Gastroesophageal sphincter (tissue), 4 donors: ENCODE measurements around the gene BPTF. TPM values are rescaled to one million over a fixed set of nuclear protein-coding genes. Genes with fewer than 3 reads are reported as not detected.
"Not testable (repeated sequence)": the region's sequence is repeated elsewhere in the genome, so short reads cannot be mapped to it uniquely, and the experiment has no call there.

ENCODE experiments used
- ATAC-seq: fragments of 150-250 bp; one replicate; pipeline ENCODE4 v1.9.1; 2016; ENCODE audit warnings: mild to moderate bottlenecking, moderate library complexity
- H3K27ac ChIP-seq, 4 donors: fragments of 200-600 bp; sonication (generic) in 3 of 4; 1 replicate in 3 of 4; 2 replicates in 1 of 4; pipeline ENCODE4 v1.5.1; 2016 to 2019
- H3K27me3 ChIP-seq: fragments of 200-600 bp; sonication (generic); one replicate; pipeline ENCODE4 v1.5.1; 2019
- H3K36me3 ChIP-seq, 2 donors: fragments of 200-600 bp; sonication (generic); one replicate each; pipeline ENCODE4 v1.5.1; 2019; ENCODE audit warnings: control low read depth in 1 of 2
- H3K4me1 ChIP-seq, 3 donors: fragments of 200-600 bp; sonication (generic); 1 replicate in 2 of 3; 2 replicates in 1 of 3; pipeline ENCODE4 v1.5.1; 2016 to 2019; ENCODE audit warnings: control low read depth in 2 of 3
- H3K4me3 ChIP-seq, 2 donors: fragments of 200-600 bp; sonication (generic); one replicate each; pipeline ENCODE4 v1.5.1; 2019; ENCODE audit warnings: mild to moderate bottlenecking in 1 of 2, moderate library complexity in 1 of 2
- H3K9me3 ChIP-seq, 3 donors: fragments of 200-600 bp; sonication (generic); one replicate each; pipeline ENCODE4 v1.5.1; 2017 to 2019; ENCODE audit warnings: control low read depth in 2 of 3
- EP300 ChIP-seq: sonication (generic); formaldehyde crosslinking; IDR thresholded peaks from one replicate; pipeline ENCODE4 v1.6.1; 2017; ENCODE audit warnings: antibody characterized with exemption, mild to moderate bottlenecking
- POLR2A ChIP-seq, 2 donors: fragments of 450-650 bp; IDR thresholded peaks; one replicate each; pipeline ENCODE4 v1.6.1; 2017; ENCODE audit warnings: antibody characterized with exemption in 2 of 2, mild to moderate bottlenecking in 2 of 2, moderate library complexity in 1 of 2
- POLR2AphosphoS5 ChIP-seq: sonication (generic); formaldehyde crosslinking; IDR thresholded peaks from one replicate; pipeline ENCODE4 v1.6.1; 2017; ENCODE audit warnings: antibody characterized with exemption
- WGBS, 2 donors: methylation state at CpG; one replicate each; pipeline ENCODE4 v1.1.5; 2018; ENCODE audit warnings: low coverage in 1 of 2; 5-methylcytosine and 5-hydroxymethylcytosine counted together
- total RNA-seq, 4 donors: library from RNA; depleted of rRNA; stranded (reverse); fragments of >200 nt; gene quantifications; one replicate each; pipeline ENCODE4 v1.1.0, GENCODE V29; 2016
- TF ChIP-seq, protein P1 (sequence below), 4 experiments: fragments of 200-600 bp in 2 of 4; fragments of 450-650 bp in 2 of 4; sonication (generic) in 1 of 4; IDR thresholded peaks; one replicate each; pipeline ENCODE4 v1.5.1; 2017 to 2019; ENCODE audit warnings: antibody characterized with exemption in 4 of 4, mild to moderate bottlenecking in 2 of 4, moderate library complexity in 2 of 4

The BPTF gene
- total RNA-seq, 4 donors from 2014 or later: 55.5 to 74.5 (median 68.3) TPM

DNA sequence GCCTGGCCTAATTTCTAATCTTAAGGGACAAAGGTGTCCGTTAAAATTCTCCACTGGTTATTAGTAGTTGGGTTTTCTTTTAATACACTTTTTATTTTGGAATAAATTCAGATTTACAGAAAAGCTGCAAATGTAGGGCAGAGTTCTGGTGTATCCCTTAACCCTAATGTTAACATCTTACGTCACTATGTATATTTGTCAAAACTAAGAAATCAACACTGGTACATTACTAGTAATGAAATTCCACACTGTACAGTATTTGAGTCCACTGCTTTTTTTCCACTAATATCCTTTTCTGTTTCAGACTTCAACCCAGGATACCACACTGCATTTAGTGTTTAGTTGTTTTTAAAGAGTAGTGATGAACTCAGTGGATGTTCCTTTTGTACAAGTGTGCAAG lies 191.5 kb downstream of the BPTF start:
- H3K4me3 ChIP-seq: no peak overlapping the region
- H3K27me3 ChIP-seq: no peaks in the 10 kb centered on the region
- H3K9me3 ChIP-seq: no peaks in the 10 kb centered on the region
- no peak overlapping the region for H3K27ac ChIP-seq
- H3K36me3 ChIP-seq: no peaks in the 10 kb centered on the region
- TF ChIP-seq POLR2AphosphoS5 (no peak), EP300 (no peak), POLR2A (IDR thresholded peaks at IDR 0.05) (no peak)
- TF ChIP-seq, protein P1, sequence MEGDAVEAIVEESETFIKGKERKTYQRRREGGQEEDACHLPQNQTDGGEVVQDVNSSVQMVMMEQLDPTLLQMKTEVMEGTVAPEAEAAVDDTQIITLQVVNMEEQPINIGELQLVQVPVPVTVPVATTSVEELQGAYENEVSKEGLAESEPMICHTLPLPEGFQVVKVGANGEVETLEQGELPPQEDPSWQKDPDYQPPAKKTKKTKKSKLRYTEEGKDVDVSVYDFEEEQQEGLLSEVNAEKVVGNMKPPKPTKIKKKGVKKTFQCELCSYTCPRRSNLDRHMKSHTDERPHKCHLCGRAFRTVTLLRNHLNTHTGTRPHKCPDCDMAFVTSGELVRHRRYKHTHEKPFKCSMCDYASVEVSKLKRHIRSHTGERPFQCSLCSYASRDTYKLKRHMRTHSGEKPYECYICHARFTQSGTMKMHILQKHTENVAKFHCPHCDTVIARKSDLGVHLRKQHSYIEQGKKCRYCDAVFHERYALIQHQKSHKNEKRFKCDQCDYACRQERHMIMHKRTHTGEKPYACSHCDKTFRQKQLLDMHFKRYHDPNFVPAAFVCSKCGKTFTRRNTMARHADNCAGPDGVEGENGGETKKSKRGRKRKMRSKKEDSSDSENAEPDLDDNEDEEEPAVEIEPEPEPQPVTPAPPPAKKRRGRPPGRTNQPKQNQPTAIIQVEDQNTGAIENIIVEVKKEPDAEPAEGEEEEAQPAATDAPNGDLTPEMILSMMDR (IDR thresholded peaks at IDR 0.05): no peak
- 88% methylated on average over 2 of the region's 2 CpGs for WGBS, 2 donors
- no peak for ATAC-seq
- peaks cover 0 to 9% (median 5%) of the 10 kb centered on the region in 3 donors for H3K4me1 ChIP-seq

DNA sequence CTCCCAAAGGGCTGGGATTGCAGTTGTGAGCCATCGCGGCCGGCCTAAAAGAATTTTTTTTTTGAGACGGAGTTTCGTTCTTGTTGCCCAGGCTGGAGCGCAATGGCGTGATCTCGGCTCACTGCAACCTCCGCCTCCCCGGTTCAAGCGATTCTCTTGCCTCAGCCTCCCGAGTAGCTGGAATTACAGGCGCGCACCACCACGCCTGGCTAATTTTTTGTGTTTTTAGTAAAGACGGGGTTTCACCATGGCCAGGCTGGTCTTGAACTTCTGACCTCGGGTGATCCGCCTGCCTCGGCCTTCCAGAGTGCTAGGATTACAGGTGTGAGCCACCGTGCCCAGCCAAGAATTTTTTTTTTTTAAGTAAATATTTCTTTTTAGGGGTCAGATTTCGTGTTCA lies 193.2 kb downstream of the BPTF start:
- not testable (repeated sequence) for ATAC-seq, H3K36me3 ChIP-seq, H3K9me3 ChIP-seq, H3K4me1 ChIP-seq, H3K27me3 ChIP-seq, H3K4me3 ChIP-seq, H3K27ac ChIP-seq
- WGBS, 2 donors: 57 to 95% methylated on average over 1 to 18 of the region's 21 CpGs

DNA sequence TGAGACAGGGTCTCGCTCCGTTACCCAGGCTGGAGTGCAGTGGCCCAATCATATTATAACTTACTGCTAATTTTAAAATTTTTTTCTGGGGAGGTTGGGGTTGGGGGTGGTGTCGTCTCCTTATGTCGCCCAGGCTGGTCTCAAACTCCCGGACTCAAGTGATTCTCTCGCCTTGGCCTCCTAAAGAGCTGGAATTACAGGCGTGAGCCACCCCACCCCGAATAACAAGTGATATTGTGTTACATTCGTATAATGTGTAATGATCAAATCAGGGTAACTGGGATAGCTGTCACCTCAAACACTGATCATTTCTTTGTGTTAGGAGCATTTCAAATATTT lies 194.0 kb downstream of the BPTF start:
- no peaks in the 10 kb centered on the region for H3K9me3 ChIP-seq
- peak overlapping the region in 1 of 2 donors; percentile 65 for H3K4me3 ChIP-seq
- H3K27ac ChIP-seq: peak overlapping the region in 3 of 4 donors; percentile 60 to 92 (median 86)
- 77 to 86% methylated on average over 4 to 9 of the region's 9 CpGs for WGBS, 2 donors
- H3K27me3 ChIP-seq: no peaks in the 10 kb centered on the region
- peaks cover 0 to 9% (median 5%) of the 10 kb centered on the region in 3 donors for H3K4me1 ChIP-seq
- no peak for ATAC-seq
- H3K36me3 ChIP-seq: no peaks in the 10 kb centered on the region
- TF ChIP-seq POLR2A (IDR thresholded peaks at IDR 0.05) (no peak), EP300 (no peak), POLR2AphosphoS5 (no peak)
- TF ChIP-seq, protein P1 (IDR thresholded peaks at IDR 0.05): no peak

DNA sequence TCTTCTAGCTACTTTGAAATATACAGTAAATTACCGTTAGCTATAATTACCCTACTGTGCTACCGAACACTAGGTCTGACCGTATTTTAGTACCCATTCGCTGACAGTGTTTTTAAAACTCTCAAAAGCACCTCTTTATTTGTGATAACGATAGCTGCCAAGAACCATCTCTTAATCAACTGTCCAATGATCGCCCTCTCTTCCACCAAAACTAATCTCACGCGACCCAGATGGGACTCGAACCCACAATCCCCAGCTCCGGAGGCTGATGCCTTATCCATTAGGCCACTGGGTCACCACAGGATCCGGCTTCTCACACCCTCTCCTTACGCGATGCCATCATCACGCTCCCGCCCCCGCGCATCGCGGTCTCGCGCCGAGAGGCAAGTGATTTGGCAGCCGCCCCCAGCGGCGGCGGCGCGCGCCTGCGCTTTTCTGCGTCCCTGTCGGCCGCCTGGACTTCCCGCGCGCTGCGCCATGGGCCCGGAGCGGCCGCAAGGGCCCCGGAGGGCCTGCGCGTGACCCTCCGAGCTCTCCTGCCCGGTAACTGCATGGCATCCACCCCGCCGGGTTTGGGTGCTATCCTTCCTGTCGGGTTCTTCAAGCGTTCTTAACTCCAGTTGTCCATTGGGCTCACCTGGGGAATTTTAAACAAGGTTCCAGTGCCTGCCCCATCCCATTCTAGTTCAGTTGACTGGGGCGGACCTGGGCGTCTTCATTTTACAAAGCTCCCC lies 194.5 kb downstream of the BPTF start:
- Histone ChIP-seq H3K9me3 (no peaks in the 10 kb centered on the region), H3K27ac (peak overlapping the region; percentile 80 to 92 (median 84)), H3K4me1 (peaks cover 0 to 9% (median 5%) of the 10 kb centered on the region in 3 donors), H3K27me3 (no peaks in the 10 kb centered on the region), H3K36me3 (no peaks in the 10 kb centered on the region), H3K4me3 (peak overlapping the region; percentile 61 to 65)
- TF ChIP-seq, protein P1 (IDR thresholded peaks at IDR 0.05): peak in 3 of 4 experiments; percentile 60 to 82 (median 75)
- TF ChIP-seq EP300 (no peak), POLR2AphosphoS5 (peak; percentile 56), POLR2A (IDR thresholded peaks at IDR 0.05) (peak; percentile 58 to 65)
- ATAC-seq: peak; percentile 97
- WGBS, 2 donors: 1 to 3% methylated on average over 17 to 20 of the region's 51 CpGs

DNA sequence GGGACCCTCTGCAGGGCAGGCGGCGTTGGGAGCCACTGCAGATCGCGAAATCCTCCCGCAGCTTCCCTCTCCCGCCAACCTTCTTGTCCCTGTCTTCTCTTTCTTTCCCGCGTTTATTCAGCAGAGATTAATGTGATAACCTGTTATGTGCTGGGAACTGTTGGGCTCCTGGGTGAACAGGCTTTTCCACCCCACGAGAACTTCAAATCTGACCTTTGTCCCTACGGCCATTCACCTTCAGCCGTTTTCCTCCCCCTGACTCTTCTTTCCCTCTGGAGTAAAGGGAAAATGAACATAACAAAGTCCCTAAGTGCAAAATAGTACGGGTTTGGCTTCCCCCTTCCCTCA lies 195.1 kb downstream of the BPTF start:
- no peak for TF ChIP-seq EP300
- no peak for TF ChIP-seq POLR2AphosphoS5
- no peak for TF ChIP-seq POLR2A (IDR thresholded peaks at IDR 0.05)
- TF ChIP-seq, protein P1 (IDR thresholded peaks at IDR 0.05): no peak
- H3K27me3 ChIP-seq: no peaks in the 10 kb centered on the region
- WGBS, 2 donors: 3 to 4% methylated on average over 10 to 12 of the region's 12 CpGs
- no peaks in the 10 kb centered on the region for H3K36me3 ChIP-seq
- peak; percentile 4 for ATAC-seq
- H3K9me3 ChIP-seq: no peaks in the 10 kb centered on the region
- H3K4me3 ChIP-seq: peak overlapping the region; percentile 61 to 65
- peak overlapping the region; percentile 80 to 92 (median 84) for H3K27ac ChIP-seq
- H3K4me1 ChIP-seq: peaks cover 0 to 9% (median 5%) of the 10 kb centered on the region in 3 donors

DNA sequence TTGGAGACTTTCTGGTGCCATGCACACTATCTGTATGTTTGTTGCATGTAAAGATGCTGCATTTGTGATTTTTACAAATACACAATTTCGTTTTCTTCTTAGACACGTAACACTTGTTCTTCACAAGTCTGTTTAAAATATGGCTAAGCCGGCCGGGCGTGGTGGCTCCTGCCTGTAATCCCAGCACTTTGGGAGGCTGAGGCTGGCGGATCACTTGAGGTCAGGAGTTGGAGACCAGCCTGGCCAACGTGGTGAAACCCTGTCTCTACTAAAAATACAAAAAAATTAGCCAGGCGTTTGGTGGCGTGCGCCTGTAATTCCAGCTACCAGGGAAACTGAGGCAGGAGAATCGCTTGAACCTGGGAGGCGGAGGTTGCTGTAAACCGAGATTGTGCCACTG lies 195.5 kb downstream of the BPTF start:
- not testable (repeated sequence) for ATAC-seq, H3K27me3 ChIP-seq, H3K9me3 ChIP-seq, H3K4me1 ChIP-seq, H3K36me3 ChIP-seq
- H3K27ac ChIP-seq: peak overlapping the region; percentile 80 to 92 (median 84)
- 50 to 76% methylated on average over 1 to 6 of the region's 13 CpGs for WGBS, 2 donors
- H3K4me3 ChIP-seq: peak overlapping the region in 1 of 2 donors; percentile 65
